SU-DHL-6 (cell line): ENCODE data around the gene SEMA6A.

ENCODE experiments used
- EZH2phosphoT487 ChIP-seq: fragments of 200-600 bp; sonication (generic), shearing (Covaris generic); conservative IDR thresholded peaks from 2 replicates; pipeline ENCODE4 v1.6.1; 2018; ENCODE audit warnings: mild to moderate bottlenecking, antibody characterized with exemption, low read length, moderate library complexity, mixed read lengths
- TF ChIP-seq, protein P1 (sequence below): fragments of 200-600 bp; sonication (generic); IDR thresholded peaks from one replicate; pipeline ENCODE4 v1.5.1; 2017; ENCODE audit warnings: antibody characterized with exemption, mild to moderate bottlenecking, low read length, moderate library complexity; ENCODE audit not compliant: insufficient read depth, poor library complexity, severe bottlenecking

DNA sequence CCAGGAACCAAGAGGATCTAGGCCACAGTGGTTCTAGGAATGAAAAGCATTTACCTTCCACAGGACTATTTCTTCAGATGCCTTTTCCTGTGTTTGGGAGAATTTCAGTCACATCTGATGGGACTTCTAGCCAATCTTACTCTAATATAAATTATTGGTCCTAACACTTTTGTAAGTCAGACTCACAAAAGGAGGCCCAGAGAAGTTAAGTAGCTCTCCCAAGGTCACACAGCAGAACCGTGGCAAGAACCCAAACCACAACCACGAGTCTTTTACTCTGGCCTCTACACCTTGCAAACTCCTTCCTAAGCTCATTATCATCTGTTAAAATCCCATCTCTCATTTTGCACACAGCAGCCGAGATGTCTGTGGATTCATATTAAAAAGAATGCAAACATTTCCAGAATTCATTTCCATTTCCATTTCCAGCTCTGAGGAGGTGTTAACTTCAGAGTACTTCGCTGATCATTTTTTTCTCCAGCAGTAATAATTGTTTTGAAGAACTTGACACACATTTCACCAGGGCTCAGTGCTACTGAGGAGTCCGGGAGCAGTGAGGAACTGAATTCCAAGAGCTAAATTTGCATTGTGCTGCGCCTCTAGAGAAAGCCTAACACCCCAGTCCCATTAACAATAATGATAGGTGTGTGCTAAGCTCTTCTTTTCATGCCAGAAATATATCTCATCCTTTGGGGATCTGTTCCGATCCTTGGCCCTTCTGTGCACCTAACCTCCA lies 168.1 kb downstream of the SEMA6A start:
- TF ChIP-seq, protein P1, sequence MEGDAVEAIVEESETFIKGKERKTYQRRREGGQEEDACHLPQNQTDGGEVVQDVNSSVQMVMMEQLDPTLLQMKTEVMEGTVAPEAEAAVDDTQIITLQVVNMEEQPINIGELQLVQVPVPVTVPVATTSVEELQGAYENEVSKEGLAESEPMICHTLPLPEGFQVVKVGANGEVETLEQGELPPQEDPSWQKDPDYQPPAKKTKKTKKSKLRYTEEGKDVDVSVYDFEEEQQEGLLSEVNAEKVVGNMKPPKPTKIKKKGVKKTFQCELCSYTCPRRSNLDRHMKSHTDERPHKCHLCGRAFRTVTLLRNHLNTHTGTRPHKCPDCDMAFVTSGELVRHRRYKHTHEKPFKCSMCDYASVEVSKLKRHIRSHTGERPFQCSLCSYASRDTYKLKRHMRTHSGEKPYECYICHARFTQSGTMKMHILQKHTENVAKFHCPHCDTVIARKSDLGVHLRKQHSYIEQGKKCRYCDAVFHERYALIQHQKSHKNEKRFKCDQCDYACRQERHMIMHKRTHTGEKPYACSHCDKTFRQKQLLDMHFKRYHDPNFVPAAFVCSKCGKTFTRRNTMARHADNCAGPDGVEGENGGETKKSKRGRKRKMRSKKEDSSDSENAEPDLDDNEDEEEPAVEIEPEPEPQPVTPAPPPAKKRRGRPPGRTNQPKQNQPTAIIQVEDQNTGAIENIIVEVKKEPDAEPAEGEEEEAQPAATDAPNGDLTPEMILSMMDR, result no peak
- TF ChIP-seq EZH2phosphoT487, result no peak
